A549 (cell line): ENCODE data around the gene CHID1. TPM values are rescaled to one million over a fixed set of nuclear protein-coding genes. Genes with fewer than 3 reads are reported as not detected.

Source experiments
- ATAC-seq, 2 experiments: fragments of 200-7000 bp in 1 of 2; fragments of >200 bp in 1 of 2; cut with Nextera tagmentation in 1 of 2; cut with Tn5 transposase in 1 of 2; 3 replicates each; pipeline versions ENCODE4 v1.8.0 to v1.9.1; 2018 to 2020; ENCODE audit warnings: mild to moderate bottlenecking in 1 of 2, moderate library complexity in 1 of 2
- CTCF ChIA-PET: fragments of 300-600 bp; sonication (Branson Sonifier 250); formaldehyde crosslinking; extraction: SDS; loops from one replicate; lab custom pipeline; 2021; ENCODE audit warnings: antibody characterized with exemption, inconsistent platforms; lab: Yijun Ruan, JAX
- POLR2A ChIA-PET: fragments of 350-600 bp; formaldehyde crosslinking; extraction: SDS; loops from one replicate; lab custom pipeline; 2021; ENCODE audit warnings: antibody characterized with exemption, inconsistent platforms; lab: Yijun Ruan, JAX
- DNase-seq, 2 experiments: peaks; one replicate each; pipeline versions ENCODE4 v3.0.0 to v3.0.0-alpha.2; 2011 to 2016; ENCODE audit warnings: low read depth in 1 of 2, low spot score in 1 of 2
- FAIRE-seq: peaks from 2 replicates; lab custom pipeline; 2011; peaks lifted over from hg19 to GRCh38; lab: Jason Lieb, UNC
- H3K27ac ChIP-seq, 2 experiments: fragments of >200 bp; sonication (Bioruptor Twin); formaldehyde crosslinking; 3 replicates each; pipeline ENCODE4 v1.5.1; 2016 to 2017
- H3K4me1 ChIP-seq: fragments of >200 bp; sonication (Bioruptor Twin); formaldehyde crosslinking; 3 replicates; pipeline ENCODE4 v1.6.1; 2016
- H3K4me2 ChIP-seq: fragments of >200 bp; sonication (Bioruptor Twin); formaldehyde crosslinking; 3 replicates; pipeline ENCODE4 v1.6.1; 2016
- H3K4me3 ChIP-seq: fragments of >200 bp; sonication (Bioruptor Twin); formaldehyde crosslinking; 3 replicates; pipeline ENCODE4 v1.5.1; 2016
- H3K9me3 ChIP-seq: fragments of >200 bp; sonication (Bioruptor Twin); formaldehyde crosslinking; 3 replicates; pipeline ENCODE4 v1.6.1; 2016
- CBX8 ChIP-seq: fragments of 200-600 bp; sonication (generic); IDR thresholded peaks from 2 replicates; pipeline ENCODE4 v1.6.1; 2016
- CEBPB ChIP-seq, 2 experiments: fragments of >200 bp in 1 of 2; sonication (Bioruptor Twin) in 1 of 2; formaldehyde crosslinking in 1 of 2; IDR thresholded peaks; 2 replicates each; pipeline ENCODE4 v1.6.1; 2012 to 2016
- CHD2 ChIP-seq: fragments of 150-350 bp; IDR thresholded peaks from 2 replicates; pipeline ENCODE4 v1.6.1; 2014; ENCODE audit warnings: low read length; ENCODE audit not compliant: partially characterized antibody
- CTCF ChIP-seq: fragments of >200 bp; sonication (Bioruptor Twin); formaldehyde crosslinking; IDR thresholded peaks from 3 replicates; pipeline ENCODE4 v1.5.1; 2016
- ELK1 ChIP-seq: fragments of 150-350 bp; IDR thresholded peaks from 2 replicates; pipeline ENCODE4 v1.6.1; 2014; ENCODE audit warnings: low read depth, mild to moderate bottlenecking, low read length
- ESRRA ChIP-seq: fragments of 150-350 bp; IDR thresholded peaks from 2 replicates; pipeline ENCODE4 v1.6.1; 2014; ENCODE audit warnings: mild to moderate bottlenecking, low read length, borderline replicate concordance
- FOSL2 ChIP-seq, 2 experiments: fragments of 450-650 bp in 1 of 2; fragments of >200 bp in 1 of 2; sonication (Bioruptor Twin) in 1 of 2; formaldehyde crosslinking; IDR thresholded peaks; 2 replicates each; pipeline versions ENCODE4 v1.5.0 to v1.6.1; 2016 to 2020; ENCODE audit warnings: mild to moderate bottlenecking in 1 of 2, moderate library complexity in 1 of 2
- GATA3 ChIP-seq: IDR thresholded peaks from 2 replicates; pipeline ENCODE4 v1.6.1; 2012; ENCODE audit warnings: borderline replicate concordance
- HEYL ChIP-seq: fragments of 250-450 bp; sonication (Bioruptor Pico); IDR thresholded peaks from 2 replicates; pipeline ENCODE4 v1.8.0; 2021; ENCODE audit warnings: mild to moderate bottlenecking, moderate library complexity
- HOXB13 ChIP-seq: fragments of 250-450 bp; sonication (Bioruptor Pico); IDR thresholded peaks from 2 replicates; pipeline ENCODE4 v1.5.0; 2020; ENCODE audit warnings: low read depth, mild to moderate bottlenecking, moderate library complexity
- KDM1A ChIP-seq: fragments of 200-600 bp; sonication (generic); IDR thresholded peaks from 2 replicates; pipeline ENCODE4 v1.6.1; 2016; ENCODE audit warnings: low read depth, mild to moderate bottlenecking
- MAFK ChIP-seq: fragments of 450-650 bp; IDR thresholded peaks from 2 replicates; pipeline ENCODE4 v1.6.1; 2014; ENCODE audit not compliant: partially characterized antibody
- NFE2L2 ChIP-seq: fragments of 150-350 bp; conservative IDR thresholded peaks from 2 replicates; pipeline ENCODE4 v1.6.1; 2014; ENCODE audit warnings: low read length
- NPAS2 ChIP-seq: fragments of 250-450 bp; sonication (Bioruptor Pico); IDR thresholded peaks from 2 replicates; pipeline ENCODE4 v1.8.0; 2022; ENCODE audit warnings: mild to moderate bottlenecking, moderate library complexity, borderline replicate concordance
- NR3C1 ChIP-seq: fragments of >200 bp; sonication (Bioruptor Twin); formaldehyde crosslinking; IDR thresholded peaks from 3 replicates; pipeline ENCODE4 v1.6.1; 2017
- PBX3 ChIP-seq: IDR thresholded peaks from 2 replicates; pipeline ENCODE4 v1.6.1; 2012
- RARB ChIP-seq: fragments of 250-450 bp; sonication (Bioruptor Pico); IDR thresholded peaks from 2 replicates; pipeline ENCODE4 v1.8.0; 2021; ENCODE audit warnings: mild to moderate bottlenecking, moderate library complexity
- RCOR1 ChIP-seq: fragments of 150-350 bp; IDR thresholded peaks from 2 replicates; pipeline ENCODE4 v1.6.1; 2014; ENCODE audit warnings: antibody characterized with exemption, low read length, low read depth
- SMC3 ChIP-seq: fragments of >200 bp; sonication (Bioruptor Twin); formaldehyde crosslinking; IDR thresholded peaks from 3 replicates; pipeline ENCODE4 v1.6.1; 2018; ENCODE audit warnings: inconsistent platforms
- TP53 ChIP-seq: fragments of 250-450 bp; sonication (Bioruptor Pico); IDR thresholded peaks from 2 replicates; pipeline ENCODE4 v1.5.0; 2021; ENCODE audit warnings: mild to moderate bottlenecking, moderate library complexity
- ZC3H11A ChIP-seq: fragments of 450-650 bp; IDR thresholded peaks from 2 replicates; pipeline ENCODE4 v1.6.1; 2014; ENCODE audit warnings: antibody characterized with exemption, mild to moderate bottlenecking
- ZFP36 ChIP-seq: fragments of 450-650 bp; IDR thresholded peaks from 2 replicates; pipeline ENCODE4 v1.6.1; 2014; ENCODE audit warnings: borderline replicate concordance; ENCODE audit not compliant: partially characterized antibody
- ZSCAN20 ChIP-seq: fragments of 250-450 bp; sonication (Bioruptor Pico); IDR thresholded peaks from 2 replicates; pipeline ENCODE4 v1.8.0; 2022; ENCODE audit warnings: mild to moderate bottlenecking, moderate library complexity
- WGBS: methylation state at CpG from one replicate; pipeline ENCODE4 v1.1.6; 2017; ENCODE audit errors: missing lambda C conversion rate; 5-methylcytosine and 5-hydroxymethylcytosine counted together
- polyA plus RNA-seq, 4 experiments: library from polyadenylated mRNA; depleted of rRNA in 3 of 4; stranded (reverse); fragments of >200 nt; fragmentation: RNase III in 1 of 4; extraction: RNeasy Plus Mini Kit Qiagen cat#74134 plus additional on column Dnase treatment in 1 of 4; gene quantifications; 2 replicates in 3 of 4; 3 replicates in 1 of 4; pipeline ENCODE4 v1.2.3, GENCODE V29; 2011 to 2017

The CHID1 gene
- polyA plus RNA-seq, 2 of the 4 experiments (the other 2 are of a cell fraction) = 53.8 to 70.6 TPM

- DNase-seq = no peak
- Histone ChIP-seq H3K4me3 (no peak overlapping the region), H3K27ac (no peak overlapping the region), H3K4me1 (no peaks in the 10 kb centered on the region), H3K9me3 (no peaks in the 10 kb centered on the region), H3K4me2 (no peak overlapping the region)
- FAIRE-seq = no peak
- CTCF ChIA-PET = interaction anchor here (2.9 kb wide), 1 partner anchor 164 kb away, joined by 11 read pairs; no protein-coding TSS in a partner anchor
- TF ChIP-seq RARB (CRISPR knock-in tag) = no peak
- WGBS = 96% methylated on average over 13 of the region's 14 CpGs
- POLR2A ChIA-PET = no interaction called here
- no peak for ATAC-seq
These were observed 23.0 kb downstream of the CHID1 start for GRCh38 chr11:887589-887988.

GRCh38 chr11:886568-886967 lies 24.0 kb downstream of the CHID1 start:
- POLR2A ChIA-PET = no interaction called here
- 94% methylated on average over 17 of the region's 17 CpGs for WGBS
- H3K9me3 ChIP-seq = no peaks in the 10 kb centered on the region
- ATAC-seq = no peak
- no peak overlapping the region for H3K4me3 ChIP-seq
- TF ChIP-seq ZFP36 (no peak), KDM1A (no peak), RCOR1 (no peak), CTCF (no peak), FOSL2 (IDR thresholded peaks at IDR 0.05) (no peak), FOSL2 (CRISPR knock-in tag; IDR thresholded peaks at IDR 0.05) (no peak)
- H3K4me1 ChIP-seq = no peaks in the 10 kb centered on the region
- no peak overlapping the region for H3K4me2 ChIP-seq
- DNase-seq = no peak
- CTCF ChIA-PET = interaction anchor here (1.0 to 2.9 kb wide), 4 partner anchors 9 to 165 kb away, joined by 5 to 11 read pairs (median 6); no protein-coding TSS in a partner anchor
- no peak for FAIRE-seq
- H3K27ac ChIP-seq = no peak overlapping the region

- no peaks in the 10 kb centered on the region for H3K9me3 ChIP-seq
- H3K4me2 ChIP-seq = no peak overlapping the region
- TF ChIP-seq HEYL (CRISPR knock-in tag) (no peak), ZSCAN20 (no peak), HOXB13 (no peak), ELK1 (no peak), NR3C1 (no peak), GATA3 (no peak), ESRRA (no peak), TP53 (CRISPR knock-in tag) (no peak), CEBPB (IDR thresholded peaks at IDR 0.05) (no peak), CTCF (no peak), CHD2 (no peak), ZC3H11A (no peak), PBX3 (no peak), NPAS2 (CRISPR knock-in tag) (no peak), SMC3 (no peak), CBX8 (no peak), NFE2L2 (no peak), MAFK (no peak)
- TF ChIP-seq, all 56 proteins: peak for 0
- Histone ChIP-seq H3K4me3 (no peak overlapping the region), H3K27ac (no peak overlapping the region), H3K4me1 (no peaks in the 10 kb centered on the region)
- ChIA-PET POLR2A (no interaction called here), CTCF (interaction anchor here (0.6 to 1.4 kb wide), 3 partner anchors 8 to 62 kb away, joined by 4 to 6 read pairs (median 4); no protein-coding TSS in a partner anchor)
- FAIRE-seq (no peak), ATAC-seq (no peak), DNase-seq (no peak)
- 83% methylated on average over 10 of the region's 16 CpGs for WGBS
These were observed 26.0 kb downstream of the CHID1 start for GRCh38 chr11:884578-885070.
